Kidney (tissue), 14 donors: Measurements from ENCODE around the gene CUL4A. TPM values are rescaled to one million over a fixed set of nuclear protein-coding genes. Genes with fewer than 3 reads are reported as not detected.

Experiments used
- DNase-seq, 5 donors: peaks; one replicate each; pipeline ENCODE4 v3.0.0-alpha.2; 2013 to 2020
- FAIRE-seq: peaks from 2 replicates; lab custom pipeline; 2012; peaks lifted over from hg19 to GRCh38; lab: Jason Lieb, UNC
- H3K27ac ChIP-seq, 2 donors: one replicate each; pipeline ENCODE4 v1.7.0; 2013; ENCODE audit warnings: low read depth in 2 of 2, low read length in 2 of 2, inconsistent platforms in 1 of 2
- H3K27me3 ChIP-seq: one replicate; pipeline ENCODE4 v1.7.1; 2013; ENCODE audit warnings: low read length, inconsistent platforms; ENCODE audit not compliant: control insufficient read depth, insufficient read depth
- H3K36me3 ChIP-seq, 3 donors: one replicate each; pipeline versions ENCODE4 v1.7.0 to v1.7.1; 2013; ENCODE audit warnings: low read length in 3 of 3, control low read depth in 1 of 3, inconsistent platforms in 1 of 3; ENCODE audit not compliant: insufficient read depth in 3 of 3, control insufficient read depth in 2 of 3
- H3K4me1 ChIP-seq, 3 donors: one replicate each; pipeline versions ENCODE4 v1.7.0 to v1.7.1; 2013; ENCODE audit warnings: low read length in 3 of 3, inconsistent platforms in 1 of 3, low read depth in 1 of 3; ENCODE audit not compliant: control insufficient read depth in 2 of 3, insufficient read depth in 2 of 3
- H3K4me3 ChIP-seq, 3 donors: one replicate each; pipeline versions ENCODE4 v1.7.0 to v1.8.1; 2013; ENCODE audit warnings: low read length in 3 of 3, control low read depth in 1 of 3, inconsistent platforms in 1 of 3
- H3K9ac ChIP-seq, 3 donors: one replicate each; pipeline versions ENCODE4 v1.7.0 to v1.7.1; 2013; ENCODE audit warnings: low read length in 3 of 3, control low read depth in 1 of 3, inconsistent platforms in 1 of 3
- H3K9me3 ChIP-seq, 3 donors: one replicate each; pipeline versions ENCODE4 v1.7.0 to v1.7.1; 2013; ENCODE audit warnings: low read length in 3 of 3, control low read depth in 1 of 3, inconsistent platforms in 1 of 3; ENCODE audit not compliant: control insufficient read depth in 2 of 3, insufficient read depth in 1 of 3
- intact Hi-C: fragments of 100-400 bp; cut with DNase I; formaldehyde crosslinking; loops from one replicate; pipeline ENCODE4 v1.11.1; 2022
- polyA plus RNA-seq: library from polyadenylated mRNA; stranded (reverse); fragments of 350-450 nt; fragmentation: Illumina TruSeq; extraction: RNeasy Lipid Tissue Mini Kit (QIAGEN cat#74804); gene quantifications from one replicate; pipeline ENCODE4 v1.2.3, GENCODE V29; 2014; ENCODE audit warnings: low read depth, low replicate concordance; ENCODE audit not compliant: insufficient read depth
- total RNA-seq: library from RNA; stranded (reverse); fragmentation: NEBNext Ultra II Directional; extraction: Animal tissue kit (Norgen Biotek cat#: 25700); gene quantifications from one replicate; pipeline ENCODE4 v1.2.1, GENCODE V29; 2021
- TF ChIP-seq, protein P1 (sequence below): IDR thresholded peaks from 3 replicates; pipeline ENCODE4 v1.5.1; 2012; ENCODE audit warnings: mild to moderate bottlenecking, moderate library complexity, borderline replicate concordance; ENCODE audit not compliant: insufficient read depth; ENCODE audit errors: extremely low read depth
- donor health status: control.
- donor health status: control.
- donor health status: control.
- donor health status: control.
- donor health status: control.
- donor health status: DM: yes; HTN: yes; CAD: no.
- donor health status: Normal renal cell carcinoma (clear cell type).

CUL4A gene
- total and polyA plus RNA-seq, 2 donors from 2014 or later = 26.5 to 62.5 TPM

DNA sequence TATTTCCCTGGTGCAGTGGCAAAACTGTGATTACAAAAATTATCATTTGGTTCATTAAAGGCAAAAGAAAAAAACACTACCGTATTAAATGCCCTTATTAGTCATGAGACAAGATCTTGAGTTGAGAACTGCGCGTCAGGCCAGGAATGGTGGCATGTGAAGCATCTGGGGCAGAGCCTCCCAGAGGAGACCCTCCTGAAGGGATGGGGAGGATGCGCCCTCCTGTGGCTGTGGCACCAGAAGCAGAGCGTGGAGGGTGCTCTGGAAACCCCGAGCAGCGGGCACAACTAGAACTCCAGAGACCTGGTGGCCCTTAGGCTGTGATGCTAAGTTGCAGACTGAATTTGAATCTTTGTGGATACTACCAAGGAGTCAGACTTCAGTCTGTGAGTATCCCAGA lies 11.5 kb downstream of the CUL4A start:
- TF ChIP-seq, protein P1, sequence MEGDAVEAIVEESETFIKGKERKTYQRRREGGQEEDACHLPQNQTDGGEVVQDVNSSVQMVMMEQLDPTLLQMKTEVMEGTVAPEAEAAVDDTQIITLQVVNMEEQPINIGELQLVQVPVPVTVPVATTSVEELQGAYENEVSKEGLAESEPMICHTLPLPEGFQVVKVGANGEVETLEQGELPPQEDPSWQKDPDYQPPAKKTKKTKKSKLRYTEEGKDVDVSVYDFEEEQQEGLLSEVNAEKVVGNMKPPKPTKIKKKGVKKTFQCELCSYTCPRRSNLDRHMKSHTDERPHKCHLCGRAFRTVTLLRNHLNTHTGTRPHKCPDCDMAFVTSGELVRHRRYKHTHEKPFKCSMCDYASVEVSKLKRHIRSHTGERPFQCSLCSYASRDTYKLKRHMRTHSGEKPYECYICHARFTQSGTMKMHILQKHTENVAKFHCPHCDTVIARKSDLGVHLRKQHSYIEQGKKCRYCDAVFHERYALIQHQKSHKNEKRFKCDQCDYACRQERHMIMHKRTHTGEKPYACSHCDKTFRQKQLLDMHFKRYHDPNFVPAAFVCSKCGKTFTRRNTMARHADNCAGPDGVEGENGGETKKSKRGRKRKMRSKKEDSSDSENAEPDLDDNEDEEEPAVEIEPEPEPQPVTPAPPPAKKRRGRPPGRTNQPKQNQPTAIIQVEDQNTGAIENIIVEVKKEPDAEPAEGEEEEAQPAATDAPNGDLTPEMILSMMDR = no peak
- Histone ChIP-seq H3K4me3 (no peak overlapping the region), H3K27me3 (no peaks in the 10 kb centered on the region), H3K4me1 (peaks cover 0 to 10% (median 8%) of the 10 kb centered on the region in 3 donors), H3K27ac (no peak overlapping the region), H3K9ac (no peak overlapping the region), H3K36me3 (peaks cover 2 to 29% (median 10%) of the 10 kb centered on the region in 3 donors), H3K9me3 (no peaks in the 10 kb centered on the region)
- FAIRE-seq = no peak
- intact Hi-C loops = no loop called here
- no peak for DNase-seq

DNA sequence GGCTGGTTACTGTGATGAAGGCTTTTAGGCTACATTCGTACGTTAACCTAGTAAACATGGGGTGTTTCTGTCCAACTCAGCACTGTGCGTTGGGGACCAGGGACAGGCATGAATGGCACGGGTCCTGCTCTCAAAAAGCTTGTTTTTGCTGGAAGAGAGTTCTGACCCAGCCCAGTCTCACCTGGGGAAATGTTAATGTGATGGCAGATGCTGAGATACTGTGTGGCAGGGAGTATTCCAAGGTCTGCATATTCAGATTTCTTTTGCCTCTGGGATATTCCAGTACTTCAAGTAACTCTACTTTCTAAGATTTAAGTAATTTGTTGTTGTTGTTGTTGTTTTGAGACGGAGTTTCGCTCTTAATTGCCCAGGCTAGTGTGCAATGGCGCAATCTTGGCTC lies 13.7 kb downstream of the CUL4A start:
- Histone ChIP-seq H3K36me3 (peaks cover 2 to 32% (median 23%) of the 10 kb centered on the region in 3 donors), H3K4me3 (no peak overlapping the region), H3K27me3 (no peaks in the 10 kb centered on the region), H3K9me3 (no peaks in the 10 kb centered on the region), H3K4me1 (no peaks in the 10 kb centered on the region), H3K9ac (no peak overlapping the region), H3K27ac (no peak overlapping the region)
- intact Hi-C loops = no loop called here
- DNase-seq (no peak), FAIRE-seq (no peak)
- TF ChIP-seq, protein P1 = no peak

DNA sequence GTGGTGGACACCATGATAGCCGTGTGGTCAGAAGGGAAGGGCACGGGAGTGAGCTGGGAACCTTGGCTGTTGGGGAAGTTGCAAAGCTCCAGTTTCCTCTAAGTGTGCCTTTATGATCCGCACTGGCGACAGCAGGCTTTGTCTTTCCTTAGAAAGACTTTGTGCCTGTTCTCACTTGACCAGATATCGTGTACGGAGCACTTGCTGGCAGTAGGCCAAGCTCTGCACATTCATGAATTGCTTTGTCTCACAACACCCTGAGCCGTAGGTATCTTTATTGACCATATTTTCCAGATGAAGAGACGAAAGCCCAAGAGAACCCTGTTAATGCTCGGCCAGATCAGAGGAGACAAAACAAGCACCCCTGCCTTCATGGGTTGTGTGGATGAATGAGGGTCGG lies 15.1 kb downstream of the CUL4A start:
- FAIRE-seq = no peak
- TF ChIP-seq, protein P1 = no peak

DNA sequence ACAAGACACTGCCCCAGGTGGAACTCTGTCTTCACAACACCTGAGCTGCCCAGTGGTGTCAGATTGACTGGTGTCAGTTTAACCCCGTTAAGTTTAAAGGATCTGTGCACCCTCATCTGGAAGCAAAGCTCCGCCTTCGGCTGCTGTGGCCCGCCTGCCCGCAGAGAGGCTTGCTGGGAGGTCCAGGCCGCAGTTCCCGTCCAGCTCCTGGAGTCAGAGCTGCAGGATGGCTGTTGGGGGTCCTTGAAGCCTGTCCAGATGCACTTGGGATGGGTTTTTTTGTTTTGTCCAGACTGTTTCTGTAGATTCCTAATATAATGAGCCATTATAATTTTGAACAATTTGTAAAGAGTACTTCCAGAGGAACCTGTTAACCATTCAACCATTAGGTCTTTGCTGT lies 16.1 kb downstream of the CUL4A start:
- Histone ChIP-seq H3K9me3 (no peaks in the 10 kb centered on the region), H3K36me3 (peaks cover 2 to 39% (median 32%) of the 10 kb centered on the region in 3 donors), H3K9ac (no peak overlapping the region), H3K4me1 (peaks cover 0 to 3% (median 0%) of the 10 kb centered on the region in 3 donors), H3K27me3 (no peaks in the 10 kb centered on the region), H3K27ac (no peak overlapping the region), H3K4me3 (no peak overlapping the region)
- intact Hi-C loops = no loop called here
- DNase-seq (no peak), FAIRE-seq (no peak)
- TF ChIP-seq, protein P1 = no peak

More for the DNA sequence above, 15.1 kb downstream of the CUL4A start:
- Histone ChIP-seq H3K9me3 (no peaks in the 10 kb centered on the region), H3K36me3 (peaks cover 2 to 33% (median 27%) of the 10 kb centered on the region in 3 donors), H3K4me3 (no peak overlapping the region), H3K9ac (no peak overlapping the region), H3K27ac (no peak overlapping the region), H3K27me3 (no peaks in the 10 kb centered on the region), H3K4me1 (peaks cover 0 to 3% (median 0%) of the 10 kb centered on the region in 3 donors)
- intact Hi-C loops = no loop called here
- DNase-seq = no peak
